ENCODE results near the gene SAAL1. TPM values are rescaled to one million over a fixed set of nuclear protein-coding genes. Genes with fewer than 3 reads are reported as not detected.

SAAL1 gene
- total and polyA plus RNA-seq, 2 donors, result 8.8 to 23.1 TPM

GRCh38 chr11:18108254-18108653 is 2.4 kb upstream of the SAAL1 start:
- no peak overlapping the region for H3K4me3 ChIP-seq (ENCODE audit: low read depth, low read length)
- H3K27ac ChIP-seq (ENCODE audit: low read depth), result no peak overlapping the region
- no peak for DNase-seq (ENCODE audit: extremely low spot score)
- 61% methylated on average over 3 of the region's 3 CpGs for WGBS
- no peaks in the 10 kb centered on the region for H3K4me1 ChIP-seq (ENCODE audit: insufficient read depth)
- no peaks in the 10 kb centered on the region for H3K36me3 ChIP-seq (ENCODE audit: insufficient read depth)

- Histone ChIP-seq H3K36me3 (ENCODE audit: insufficient read depth) (no peaks in the 10 kb centered on the region), H3K27ac (ENCODE audit: low read depth) (no peak overlapping the region), H3K4me1 (ENCODE audit: insufficient read depth) (no peaks in the 10 kb centered on the region), H3K4me3 (ENCODE audit: low read depth, low read length) (no peak overlapping the region)
- WGBS, result 87% methylated on average over 9 of the region's 9 CpGs
- DNase-seq (ENCODE audit: extremely low spot score), result no peak
Observed at GRCh38 chr11:18106688-18107087, 806 bp upstream of the SAAL1 start.

- DNase-seq (ENCODE audit: extremely low spot score), result no peak
- 19% methylated on average over 29 of the region's 29 CpGs for WGBS
- Histone ChIP-seq H3K36me3 (ENCODE audit: insufficient read depth) (no peaks in the 10 kb centered on the region), H3K4me1 (ENCODE audit: insufficient read depth) (no peaks in the 10 kb centered on the region), H3K4me3 (ENCODE audit: low read depth, low read length) (peak overlapping the region; percentile 97), H3K27ac (ENCODE audit: low read depth) (no peak overlapping the region)
Observed at GRCh38 chr11:18105086-18105801, 638 bp downstream of the SAAL1 start.

- H3K36me3 ChIP-seq (ENCODE audit: insufficient read depth), result peaks cover 2% of the 10 kb centered on the region
- 47% methylated on average over 6 of the region's 6 CpGs for WGBS
- H3K27ac ChIP-seq (ENCODE audit: low read depth), result no peak overlapping the region
- no peak overlapping the region for H3K4me3 ChIP-seq (ENCODE audit: low read depth, low read length)
- H3K4me1 ChIP-seq (ENCODE audit: insufficient read depth), result no peaks in the 10 kb centered on the region
- no peak for DNase-seq (ENCODE audit: extremely low spot score)
Observed at GRCh38 chr11:18100926-18101656, 4.8 kb downstream of the SAAL1 start.

GRCh38 chr11:18093959-18094358 is 11.9 kb downstream of the SAAL1 start:
- DNase-seq (ENCODE audit: extremely low spot score), result no peak
- H3K36me3 ChIP-seq (ENCODE audit: insufficient read depth), result peaks cover 10% of the 10 kb centered on the region
- no peak overlapping the region for H3K27ac ChIP-seq (ENCODE audit: low read depth)
- H3K4me3 ChIP-seq (ENCODE audit: low read depth, low read length), result no peak overlapping the region
- H3K4me1 ChIP-seq (ENCODE audit: insufficient read depth), result no peaks in the 10 kb centered on the region

- Histone ChIP-seq H3K27ac (ENCODE audit: low read depth) (no peak overlapping the region), H3K4me3 (ENCODE audit: low read depth, low read length) (no peak overlapping the region), H3K4me1 (ENCODE audit: insufficient read depth) (no peaks in the 10 kb centered on the region), H3K36me3 (ENCODE audit: insufficient read depth) (peaks cover 13% of the 10 kb centered on the region)
- no peak for DNase-seq (ENCODE audit: extremely low spot score)
- 81% methylated on average over 2 of the region's 2 CpGs for WGBS
Observed at GRCh38 chr11:18091731-18092130, 14.2 kb downstream of the SAAL1 start.

- H3K4me1 ChIP-seq (ENCODE audit: insufficient read depth), result no peaks in the 10 kb centered on the region
- no peak for DNase-seq (ENCODE audit: extremely low spot score)
- peaks cover 9% of the 10 kb centered on the region for H3K36me3 ChIP-seq (ENCODE audit: insufficient read depth)
- 89% methylated on average over 3 of the region's 3 CpGs for WGBS
- H3K4me3 ChIP-seq (ENCODE audit: low read depth, low read length), result no peak overlapping the region
- no peak overlapping the region for H3K27ac ChIP-seq (ENCODE audit: low read depth)
Observed at GRCh38 chr11:18088966-18089365, 16.9 kb downstream of the SAAL1 start.

GRCh38 chr11:18088366-18088765 is 17.5 kb downstream of the SAAL1 start:
- Histone ChIP-seq H3K4me3 (ENCODE audit: low read depth, low read length) (no peak overlapping the region), H3K36me3 (ENCODE audit: insufficient read depth) (peaks cover 6% of the 10 kb centered on the region), H3K27ac (ENCODE audit: low read depth) (no peak overlapping the region), H3K4me1 (ENCODE audit: insufficient read depth) (no peaks in the 10 kb centered on the region)
- WGBS, result 96% methylated on average over 2 of the region's 2 CpGs
- DNase-seq (ENCODE audit: extremely low spot score), result no peak

GRCh38 chr11:18081551-18081950 is 24.3 kb downstream of the SAAL1 start:
- no peak overlapping the region for H3K4me3 ChIP-seq (ENCODE audit: low read depth, low read length)
- DNase-seq (ENCODE audit: extremely low spot score), result no peak
- no peaks in the 10 kb centered on the region for H3K36me3 ChIP-seq (ENCODE audit: insufficient read depth)
- WGBS, result 66% methylated on average over 2 of the region's 2 CpGs
- H3K27ac ChIP-seq (ENCODE audit: low read depth), result no peak overlapping the region
- no peaks in the 10 kb centered on the region for H3K4me1 ChIP-seq (ENCODE audit: insufficient read depth)

- Histone ChIP-seq H3K4me1 (ENCODE audit: insufficient read depth) (no peaks in the 10 kb centered on the region), H3K36me3 (ENCODE audit: insufficient read depth) (no peaks in the 10 kb centered on the region), H3K4me3 (ENCODE audit: low read depth, low read length) (no peak overlapping the region), H3K27ac (ENCODE audit: low read depth) (no peak overlapping the region)
- no peak for DNase-seq (ENCODE audit: extremely low spot score)
- 69% methylated on average over 4 of the region's 4 CpGs for WGBS
Observed at GRCh38 chr11:18080451-18080850, 25.4 kb downstream of the SAAL1 start.

- Histone ChIP-seq H3K4me1 (ENCODE audit: insufficient read depth) (no peaks in the 10 kb centered on the region), H3K27ac (ENCODE audit: low read depth) (no peak overlapping the region), H3K36me3 (ENCODE audit: insufficient read depth) (no peaks in the 10 kb centered on the region), H3K4me3 (ENCODE audit: low read depth, low read length) (no peak overlapping the region)
- WGBS, result 83% methylated on average over 2 of the region's 2 CpGs
- DNase-seq (ENCODE audit: extremely low spot score), result no peak
Observed at GRCh38 chr11:18078909-18079308, 27.0 kb downstream of the SAAL1 start.

- WGBS, result 89% methylated on average over 3 of the region's 3 CpGs
- H3K36me3 ChIP-seq (ENCODE audit: insufficient read depth), result no peaks in the 10 kb centered on the region
- H3K4me3 ChIP-seq (ENCODE audit: low read depth, low read length), result no peak overlapping the region
- H3K27ac ChIP-seq (ENCODE audit: low read depth), result no peak overlapping the region
- H3K4me1 ChIP-seq (ENCODE audit: insufficient read depth), result no peaks in the 10 kb centered on the region
- no peak for DNase-seq (ENCODE audit: extremely low spot score)
Observed at GRCh38 chr11:18075444-18075843, 30.4 kb downstream of the SAAL1 start.

GRCh38 chr11:18071098-18071705 is 34.7 kb downstream of the SAAL1 start:
- no peak overlapping the region for H3K27ac ChIP-seq (ENCODE audit: low read depth)
- no peak overlapping the region for H3K4me3 ChIP-seq (ENCODE audit: low read depth, low read length)
- no peak for DNase-seq (ENCODE audit: extremely low spot score)
- WGBS, result 62% methylated on average over 4 of the region's 4 CpGs
- no peaks in the 10 kb centered on the region for H3K36me3 ChIP-seq (ENCODE audit: insufficient read depth)
- no peaks in the 10 kb centered on the region for H3K4me1 ChIP-seq (ENCODE audit: insufficient read depth)

GRCh38 chr11:18067372-18067771 is 38.5 kb downstream of the SAAL1 start:
- Histone ChIP-seq H3K36me3 (ENCODE audit: insufficient read depth) (no peaks in the 10 kb centered on the region), H3K4me3 (ENCODE audit: low read depth, low read length) (no peak overlapping the region), H3K27ac (ENCODE audit: low read depth) (no peak overlapping the region), H3K4me1 (ENCODE audit: insufficient read depth) (no peaks in the 10 kb centered on the region)
- DNase-seq (ENCODE audit: extremely low spot score), result no peak
- WGBS, result 93% methylated on average over 2 of the region's 2 CpGs
